WTC11 (cell line): ENCODE measurements around the gene ASMTL. TPM values are rescaled to one million over a fixed set of nuclear protein-coding genes. Genes with fewer than 3 reads are reported as not detected.

Experiments used
- ATAC-seq: fragments of 200-7000 bp; cut with Tn5 transposase; 2 replicates; pipeline ENCODE4 v1.10.0; 2021; ENCODE audit warnings: mild to moderate bottlenecking, moderate library complexity
- CTCF ChIA-PET: fragments of 300-600 bp; sonication (Branson Sonifier 250); formaldehyde crosslinking; loops from one replicate; lab custom pipeline; 2021; ENCODE audit warnings: antibody characterized with exemption; lab: Charles Lee
- POLR2A ChIA-PET: fragments of 350-600 bp; sonication (Branson Sonifier 250); formaldehyde crosslinking; loops from one replicate; lab custom pipeline; 2021; ENCODE audit warnings: antibody characterized with exemption; lab: Charles Lee
- DNase-seq: peaks from one replicate; pipeline ENCODE4 v3.0.0; 2021; ENCODE audit warnings: low spot score
- H3K27ac Mint-ChIP-seq: 2 replicates; pipeline ENCODE4 v1.8.0; 2021; ENCODE audit warnings: mixed read lengths
- H3K27me3 Mint-ChIP-seq: 2 replicates; pipeline ENCODE4 v1.8.0; 2021; ENCODE audit warnings: low read depth, mild to moderate bottlenecking, moderate library complexity, mixed read lengths
- H3K36me3 Mint-ChIP-seq: 2 replicates; pipeline ENCODE4 v1.8.0; 2021; ENCODE audit warnings: mixed read lengths
- H3K4me1 Mint-ChIP-seq: 2 replicates; pipeline ENCODE4 v1.8.0; 2022; ENCODE audit warnings: mixed read lengths
- H3K4me3 Mint-ChIP-seq: 2 replicates; pipeline ENCODE4 v1.8.0; 2021; ENCODE audit warnings: mild to moderate bottlenecking, moderate library complexity, mixed read lengths
- H3K9me3 Mint-ChIP-seq: 2 replicates; pipeline ENCODE4 v1.8.0; 2021; ENCODE audit warnings: mixed read lengths
- AR ChIP-seq: fragments of 250-450 bp; sonication (Bioruptor Pico); IDR thresholded peaks from 2 replicates; pipeline ENCODE4 v1.9.0; 2021; ENCODE audit warnings: mild to moderate bottlenecking
- ESRRA ChIP-seq: sonication (generic); formaldehyde crosslinking; IDR thresholded peaks from 2 replicates; pipeline ENCODE4 v1.8.1; 2022; ENCODE audit warnings: mild to moderate bottlenecking, missing genetic modification reagents, borderline replicate concordance
- MAX ChIP-seq: sonication (generic); formaldehyde crosslinking; IDR thresholded peaks from 2 replicates; pipeline ENCODE4 v1.8.0; 2022; ENCODE audit warnings: mild to moderate bottlenecking, missing genetic modification reagents
- MLX ChIP-seq: sonication (generic); formaldehyde crosslinking; IDR thresholded peaks from 2 replicates; pipeline ENCODE4 v1.8.1; 2023; ENCODE audit warnings: mild to moderate bottlenecking, missing genetic modification reagents, moderate library complexity
- NR1H2 ChIP-seq: sonication (generic); formaldehyde crosslinking; IDR thresholded peaks from 2 replicates; pipeline ENCODE4 v1.9.0; 2021; ENCODE audit warnings: mild to moderate bottlenecking, moderate library complexity, missing genetic modification reagents
- RELA ChIP-seq: sonication (generic); formaldehyde crosslinking; IDR thresholded peaks from 2 replicates; pipeline ENCODE4 v1.8.1; 2022; ENCODE audit warnings: missing genetic modification reagents, mild to moderate bottlenecking, borderline replicate concordance
- RORB ChIP-seq: fragments of 250-450 bp; sonication (Bioruptor Pico); IDR thresholded peaks from 2 replicates; pipeline ENCODE4 v1.9.0; 2021; ENCODE audit warnings: mild to moderate bottlenecking
- STAT6 ChIP-seq: sonication (generic); formaldehyde crosslinking; conservative IDR thresholded peaks from 2 replicates; pipeline ENCODE4 v1.8.1; 2023; ENCODE audit warnings: mild to moderate bottlenecking, low read depth, missing genetic modification reagents, moderate library complexity
- TP53 ChIP-seq: sonication (generic); formaldehyde crosslinking; IDR thresholded peaks from 2 replicates; pipeline ENCODE4 v1.8.1; 2023; ENCODE audit warnings: mild to moderate bottlenecking, missing genetic modification reagents
- USF1 ChIP-seq: sonication (generic); formaldehyde crosslinking; IDR thresholded peaks from 2 replicates; pipeline ENCODE4 v1.8.0; 2022; ENCODE audit warnings: mild to moderate bottlenecking, missing genetic modification reagents
- ZBTB43 ChIP-seq: sonication (generic); formaldehyde crosslinking; IDR thresholded peaks from 2 replicates; pipeline ENCODE4 v1.8.1; 2023; ENCODE audit warnings: mild to moderate bottlenecking, missing genetic modification reagents
- ZNF219 ChIP-seq: sonication (generic); formaldehyde crosslinking; IDR thresholded peaks from 2 replicates; pipeline ENCODE4 v1.8.0; 2023; ENCODE audit warnings: missing genetic modification reagents, mild to moderate bottlenecking, borderline replicate concordance
- ZNF263 ChIP-seq: sonication (generic); formaldehyde crosslinking; IDR thresholded peaks from 2 replicates; pipeline ENCODE4 v1.8.1; 2022; ENCODE audit warnings: low read depth, mild to moderate bottlenecking, moderate library complexity, missing genetic modification reagents
- ZNF396 ChIP-seq: fragments of 250-450 bp; sonication (Bioruptor Pico); IDR thresholded peaks from 2 replicates; pipeline ENCODE4 v1.8.0; 2021; ENCODE audit warnings: mild to moderate bottlenecking, moderate library complexity, borderline replicate concordance
- ZNF532 ChIP-seq: fragments of 250-450 bp; sonication (Bioruptor Pico); IDR thresholded peaks from 2 replicates; pipeline ENCODE4 v1.9.0; 2021; ENCODE audit warnings: mild to moderate bottlenecking, borderline replicate concordance
- ZNF671 ChIP-seq: fragments of 250-450 bp; sonication (Bioruptor Pico); IDR thresholded peaks from 2 replicates; pipeline ENCODE4 v1.8.0; 2021; ENCODE audit warnings: mild to moderate bottlenecking
- ZSCAN18 ChIP-seq: fragments of 250-450 bp; sonication (Bioruptor Pico); IDR thresholded peaks from 2 replicates; pipeline ENCODE4 v2.1.2; 2022; ENCODE audit warnings: mild to moderate bottlenecking, moderate library complexity
- total RNA-seq: library from RNA; stranded (reverse); gene quantifications from 3 replicates; pipeline ENCODE4 v1.2.3, GENCODE V29; 2021

The ASMTL gene
- total RNA-seq, 1 experiment from 2014 or later, result 70.6 TPM

- TF ChIP-seq ZNF263 (CRISPR knock-in tag) (no peak), ZNF671 (no peak), ZSCAN18 (CRISPR knock-in tag) (no peak), ZNF532 (CRISPR knock-in tag) (no peak), STAT6 (CRISPR knock-in tag) (no peak), NR1H2 (CRISPR knock-in tag) (no peak), ZNF396 (no peak), ZNF219 (CRISPR knock-in tag) (no peak), AR (CRISPR knock-in tag) (no peak), MAX (CRISPR knock-in tag) (no peak), RORB (no peak), MLX (CRISPR knock-in tag) (no peak)
- TF ChIP-seq, all 79 proteins: peak for 0
Observed at GRCh38 chrX:1463581-1463980, 10.9 kb upstream of the ASMTL start (continued).

- ATAC-seq (no peak), DNase-seq (no peak)
- Mint-ChIP-seq H3K4me1 (peaks cover 10% of the 10 kb centered on the region), H3K27ac (no peak overlapping the region), H3K9me3 (no peaks in the 10 kb centered on the region; the same call in 1 of the 2 replicates), H3K36me3 (no peaks in the 10 kb centered on the region), H3K4me3 (no peak overlapping the region), H3K27me3 (peaks cover 44% of the 10 kb centered on the region)
- ChIA-PET POLR2A (no interaction called here), CTCF (no interaction called here)
- TF ChIP-seq NR1H2 (CRISPR knock-in tag), result no peak
- TF ChIP-seq TP53, result no peak
- TF ChIP-seq ZBTB43 (CRISPR knock-in tag), result no peak
- TF ChIP-seq ESRRA (CRISPR knock-in tag), result no peak
- TF ChIP-seq USF1 (CRISPR knock-in tag), result no peak
- no peak for TF ChIP-seq RELA
Observed at GRCh38 chrX:1462596-1463251, 10.0 kb upstream of the ASMTL start.
